CD14-positive monocyte (primary cell): ENCODE data around the gene GALNT14. TPM values are rescaled to one million over a fixed set of nuclear protein-coding genes. Genes with fewer than 3 reads are reported as not detected.

Source experiments
- DNase-seq, 3 donors: peaks; one replicate each; pipeline ENCODE4 v3.0.0-alpha.2; 2011 to 2022
- H2AFZ ChIP-seq: 2 replicates; pipeline ENCODE4 v1.6.0; 2012; ENCODE audit warnings: mild to moderate bottlenecking, low read depth, low read length, inconsistent platforms; ENCODE audit not compliant: insufficient read depth, poor library complexity, severe bottlenecking
- H3K27ac ChIP-seq, 2 donors: 1 replicate in 1 of 2; 2 replicates in 1 of 2; pipeline ENCODE4 v1.5.1; 2012 to 2013; ENCODE audit warnings: low read length in 2 of 2, control low read depth in 1 of 2, inconsistent platforms in 1 of 2, low read depth in 1 of 2, mild to moderate bottlenecking in 1 of 2
- H3K27me3 ChIP-seq, 2 donors: one replicate each; pipeline versions ENCODE4 v1.6.0 to v1.6.1; 2011 to 2013; ENCODE audit warnings: low read length in 2 of 2; ENCODE audit not compliant: control insufficient read depth in 2 of 2, insufficient read depth in 2 of 2
- H3K36me3 ChIP-seq, 2 donors: replicated peaks in 1 of 2; 1 replicate in 1 of 2; 2 replicates in 1 of 2; pipeline versions ENCODE4 v1.5.1 to v1.6.1; 2012 to 2013; ENCODE audit warnings: low read length in 2 of 2, control low read depth in 1 of 2, inconsistent platforms in 1 of 2, mild to moderate bottlenecking in 1 of 2; ENCODE audit not compliant: insufficient read depth in 2 of 2, control insufficient read depth in 1 of 2
- H3K4me1 ChIP-seq, 2 donors: 1 replicate in 1 of 2; 2 replicates in 1 of 2; pipeline versions ENCODE4 v1.5.1 to v1.6.1; 2012 to 2013; ENCODE audit warnings: low read length in 2 of 2, control low read depth in 1 of 2, inconsistent platforms in 1 of 2, mild to moderate bottlenecking in 1 of 2, moderate library complexity in 1 of 2; ENCODE audit not compliant: insufficient read depth in 2 of 2, control insufficient read depth in 1 of 2
- H3K4me2 ChIP-seq: replicated peaks from 2 replicates; pipeline ENCODE3; 2012; ENCODE audit warnings: low read length, moderate library complexity, mild to moderate bottlenecking; ENCODE audit not compliant: poor library complexity, severe bottlenecking; ENCODE audit errors: extremely low read depth
- H3K4me3 ChIP-seq, 3 experiments: fragments of 200-600 bp in 1 of 3; sonication (generic) in 1 of 3; replicated peaks in 1 of 3; 1 replicate in 2 of 3; 2 replicates in 1 of 3; pipeline ENCODE4 v1.5.1; 2011 to 2013; ENCODE audit warnings: low read length in 3 of 3, mild to moderate bottlenecking in 3 of 3, control low read depth in 2 of 3, low read depth in 2 of 3, inconsistent platforms in 1 of 3, moderate library complexity in 1 of 3
- H3K79me2 ChIP-seq: 2 replicates; pipeline ENCODE4 v1.6.0; 2012; ENCODE audit warnings: mild to moderate bottlenecking, control low read depth, inconsistent platforms, low read length, moderate library complexity; ENCODE audit not compliant: insufficient read depth
- H3K9ac ChIP-seq: 2 replicates; pipeline ENCODE4 v1.6.0; 2017; ENCODE audit warnings: low read length, mild to moderate bottlenecking; ENCODE audit not compliant: insufficient read depth, poor library complexity, severe bottlenecking
- H3K9me3 ChIP-seq, 2 donors: replicated peaks in 1 of 2; 1 replicate in 1 of 2; 2 replicates in 1 of 2; pipeline versions ENCODE4 v1.5.1 to v1.6.1; 2012 to 2013; ENCODE audit warnings: low read length in 2 of 2, control low read depth in 1 of 2; ENCODE audit not compliant: control insufficient read depth in 1 of 2, insufficient read depth in 1 of 2
- H4K20me1 ChIP-seq: 2 replicates; pipeline ENCODE4 v1.6.0; 2012; ENCODE audit warnings: mild to moderate bottlenecking, low read length, control low read depth, moderate library complexity; ENCODE audit not compliant: insufficient read depth
- H3K27ac Mint-ChIP-seq, 7 donors: one replicate each; pipeline ENCODE4 v1.8.0; 2020; ENCODE audit warnings: mild to moderate bottlenecking in 7 of 7, mixed read lengths in 7 of 7, moderate library complexity in 6 of 7, inconsistent platforms in 2 of 7
- H3K27me3 Mint-ChIP-seq, 3 donors: one replicate each; pipeline ENCODE4 v1.8.0; 2021 to 2022; ENCODE audit warnings: low read depth in 3 of 3, mild to moderate bottlenecking in 3 of 3, mixed read lengths in 3 of 3, moderate library complexity in 3 of 3, inconsistent platforms in 1 of 3
- H3K36me3 Mint-ChIP-seq, 2 donors: one replicate each; pipeline ENCODE4 v1.8.0; 2020; ENCODE audit warnings: mixed read lengths in 2 of 2, inconsistent platforms in 1 of 2, mild to moderate bottlenecking in 1 of 2
- H3K4me1 Mint-ChIP-seq: one replicate; pipeline ENCODE4 v1.8.0; 2020; ENCODE audit warnings: mild to moderate bottlenecking, mixed read lengths
- H3K4me3 Mint-ChIP-seq, 2 donors: one replicate each; pipeline ENCODE4 v1.8.0; 2020; ENCODE audit warnings: mild to moderate bottlenecking in 2 of 2, mixed read lengths in 2 of 2, moderate library complexity in 1 of 2
- H3K9me3 Mint-ChIP-seq, 7 donors: one replicate each; pipeline ENCODE4 v1.8.0; 2020 to 2022; ENCODE audit warnings: mixed read lengths in 7 of 7, mild to moderate bottlenecking in 6 of 7, moderate library complexity in 6 of 7, inconsistent platforms in 2 of 7
- WGBS: methylation state at CpG from one replicate; pipeline ENCODE4 v1.1.5; 2013; ENCODE audit warnings: missing lambda C conversion rate; ENCODE audit not compliant: insufficient coverage; 5-methylcytosine and 5-hydroxymethylcytosine counted together
- intact Hi-C, 2 donors: fragments of 100-400 bp; cut with micrococcal nuclease; formaldehyde crosslinking; loops; one replicate each; pipeline versions ENCODE4 v1.15.0 to v1.15.1; 2023
- polyA plus RNA-seq, 3 donors: library from polyadenylated mRNA; depleted of rRNA in 1 of 3; unstranded in 2 of 3; stranded (reverse) in 1 of 3; fragments of 300-500 nt in 2 of 3; fragments of >200 nt in 1 of 3; fragmentation: Illumina TruSeq in 2 of 3; gene quantifications; 1 replicate in 2 of 3; 2 replicates in 1 of 3; pipeline ENCODE4 v1.2.3, GENCODE V29; 2012 to 2021
- TF ChIP-seq, protein P1 (sequence below): fragments of 200-600 bp; IDR thresholded peaks from one replicate; pipeline ENCODE4 v1.8.0; 2022; ENCODE audit warnings: antibody characterized with exemption, mild to moderate bottlenecking

Gene GALNT14
- polyA plus RNA-seq, 3 donors: 0.33 TPM; not detected in 2

- H3K4me1 ChIP-seq: peaks cover 6 to 12% of the 10 kb centered on the region in 2 donors
- H3K4me3 ChIP-seq: no peak overlapping the region
- H2AFZ ChIP-seq: no peak overlapping the region
- Mint-ChIP-seq H3K27ac (no peak overlapping the region), H3K36me3 (no peaks in the 10 kb centered on the region), H3K4me3 (no peak overlapping the region), H3K27me3 (peaks cover 0 to 3% (median 1%) of the 10 kb centered on the region in 3 donors), H3K9me3 (peaks cover 0 to 2% (median 0%) of the 10 kb centered on the region in 7 donors), H3K4me1 (peaks cover 23% of the 10 kb centered on the region)
- WGBS: 76% methylated on average over 11 of the region's 12 CpGs
- no peak overlapping the region for H3K9ac ChIP-seq
- H3K9me3 ChIP-seq: no peaks in the 10 kb centered on the region
- no peak for DNase-seq
- no peaks in the 10 kb centered on the region for H3K27me3 ChIP-seq
- intact Hi-C loops: no loop called here
- no peaks in the 10 kb centered on the region for H3K36me3 ChIP-seq
- no peaks in the 10 kb centered on the region for H4K20me1 ChIP-seq
- no peak overlapping the region for H3K27ac ChIP-seq
- no peak overlapping the region for H3K4me2 ChIP-seq
- TF ChIP-seq, protein P1, sequence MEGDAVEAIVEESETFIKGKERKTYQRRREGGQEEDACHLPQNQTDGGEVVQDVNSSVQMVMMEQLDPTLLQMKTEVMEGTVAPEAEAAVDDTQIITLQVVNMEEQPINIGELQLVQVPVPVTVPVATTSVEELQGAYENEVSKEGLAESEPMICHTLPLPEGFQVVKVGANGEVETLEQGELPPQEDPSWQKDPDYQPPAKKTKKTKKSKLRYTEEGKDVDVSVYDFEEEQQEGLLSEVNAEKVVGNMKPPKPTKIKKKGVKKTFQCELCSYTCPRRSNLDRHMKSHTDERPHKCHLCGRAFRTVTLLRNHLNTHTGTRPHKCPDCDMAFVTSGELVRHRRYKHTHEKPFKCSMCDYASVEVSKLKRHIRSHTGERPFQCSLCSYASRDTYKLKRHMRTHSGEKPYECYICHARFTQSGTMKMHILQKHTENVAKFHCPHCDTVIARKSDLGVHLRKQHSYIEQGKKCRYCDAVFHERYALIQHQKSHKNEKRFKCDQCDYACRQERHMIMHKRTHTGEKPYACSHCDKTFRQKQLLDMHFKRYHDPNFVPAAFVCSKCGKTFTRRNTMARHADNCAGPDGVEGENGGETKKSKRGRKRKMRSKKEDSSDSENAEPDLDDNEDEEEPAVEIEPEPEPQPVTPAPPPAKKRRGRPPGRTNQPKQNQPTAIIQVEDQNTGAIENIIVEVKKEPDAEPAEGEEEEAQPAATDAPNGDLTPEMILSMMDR: no peak
- H3K79me2 ChIP-seq: no peaks in the 10 kb centered on the region
Measured at GRCh38 chr2:31008561-31009114, 129.6 kb downstream of the GALNT14 start.

DNA sequence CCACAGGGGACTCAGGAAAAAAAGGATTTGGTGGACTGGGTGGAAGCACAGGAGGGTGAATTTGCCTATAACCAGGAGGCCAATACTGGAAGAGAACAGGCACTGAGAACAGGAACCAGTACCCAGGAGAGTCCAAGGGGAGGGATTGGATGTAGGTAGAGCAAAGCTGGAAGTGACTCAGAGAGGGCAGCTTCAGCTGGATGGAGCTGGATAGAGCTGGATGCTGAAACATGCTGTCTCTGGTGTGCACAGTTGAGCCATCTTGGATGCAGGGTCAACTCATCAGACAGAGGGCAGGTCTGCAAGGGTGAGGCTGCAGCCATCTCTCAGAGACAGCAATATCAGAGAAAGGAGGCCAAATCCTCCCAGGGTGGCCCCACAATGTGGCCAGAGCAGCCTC, 134.0 kb downstream of the GALNT14 start:
- no peak overlapping the region for H3K4me3 Mint-ChIP-seq
- H3K36me3 ChIP-seq: no peaks in the 10 kb centered on the region
- peaks cover 0 to 3% (median 1%) of the 10 kb centered on the region in 3 donors for H3K27me3 Mint-ChIP-seq
- H3K9me3 ChIP-seq: no peaks in the 10 kb centered on the region
- intact Hi-C loops: no loop called here
- H3K27ac ChIP-seq: no peak overlapping the region
- no peak overlapping the region for H2AFZ ChIP-seq
- no peak overlapping the region for H3K27ac Mint-ChIP-seq
- no peaks in the 10 kb centered on the region for H3K79me2 ChIP-seq
- H3K27me3 ChIP-seq: no peaks in the 10 kb centered on the region
- H4K20me1 ChIP-seq: no peaks in the 10 kb centered on the region
- DNase-seq: no peak
- peaks cover 0 to 2% (median 0%) of the 10 kb centered on the region in 7 donors for H3K9me3 Mint-ChIP-seq
- TF ChIP-seq, protein P1: no peak
- no peaks in the 10 kb centered on the region for H3K36me3 Mint-ChIP-seq
- peaks cover 12% of the 10 kb centered on the region for H3K4me1 Mint-ChIP-seq
- H3K4me2 ChIP-seq: no peak overlapping the region
- H3K4me1 ChIP-seq: no peaks in the 10 kb centered on the region
- H3K9ac ChIP-seq: no peak overlapping the region
- H3K4me3 ChIP-seq: no peak overlapping the region
